ENCODE data around the gene SMS.

Gene SMS

DNA sequence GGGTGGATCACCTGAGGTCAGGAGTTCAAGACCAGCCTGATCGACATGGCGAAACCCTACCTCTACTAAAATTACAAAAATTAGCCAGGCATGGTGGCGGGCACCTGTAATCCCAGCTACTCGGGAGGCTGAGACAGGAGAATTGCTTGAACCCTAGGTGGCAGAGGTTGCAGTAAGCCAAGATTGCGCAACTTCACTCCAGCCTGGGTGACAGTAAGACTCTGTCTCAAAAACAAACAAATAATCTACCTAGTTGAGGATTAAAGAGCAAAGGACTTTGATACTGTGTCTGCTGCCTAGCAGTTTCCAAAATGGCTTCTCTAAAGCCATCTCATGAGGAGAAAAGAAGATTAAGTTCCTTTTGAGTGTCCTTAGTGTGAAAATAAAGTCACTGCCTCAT lies 37.8 kb downstream of the SMS start:
- H3K4me1 Mint-ChIP-seq (ENCODE audit: low read depth) = peaks cover 16% of the 10 kb centered on the region
- no peak overlapping the region for H3K4me3 Mint-ChIP-seq
- H3K27ac Mint-ChIP-seq = no peak overlapping the region
- H3K9me3 Mint-ChIP-seq = no peaks in the 10 kb centered on the region
- no peaks in the 10 kb centered on the region for H3K27me3 Mint-ChIP-seq (ENCODE audit: low read depth)
- H3K36me3 Mint-ChIP-seq (ENCODE audit: low read depth) = no peaks in the 10 kb centered on the region

DNA sequence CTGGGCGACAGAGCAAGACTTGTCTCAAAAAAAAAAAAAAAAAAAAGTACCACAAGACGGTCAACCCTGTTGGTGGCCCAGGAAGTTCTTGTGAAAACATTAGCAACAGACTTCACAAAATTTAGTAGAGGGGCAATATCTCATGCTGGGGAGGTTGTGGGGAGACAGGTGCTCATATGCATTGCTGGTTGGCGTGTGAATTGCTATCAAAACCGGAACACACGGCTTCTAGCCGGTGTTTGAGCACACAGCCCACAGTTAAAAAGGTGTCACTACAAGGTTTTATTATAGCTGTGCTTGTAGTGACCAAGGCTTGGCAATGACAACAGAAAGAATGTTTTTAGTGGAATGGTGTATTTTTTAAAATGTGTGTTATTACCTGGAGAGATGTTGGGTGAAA lies 41.8 kb downstream of the SMS start:
- no peaks in the 10 kb centered on the region for H3K4me1 Mint-ChIP-seq (ENCODE audit: low read depth)
- no peak overlapping the region for H3K27ac Mint-ChIP-seq
- peaks cover 4% of the 10 kb centered on the region for H3K36me3 Mint-ChIP-seq (ENCODE audit: low read depth)
- H3K27me3 Mint-ChIP-seq (ENCODE audit: low read depth) = no peaks in the 10 kb centered on the region
- no peak overlapping the region for H3K4me3 Mint-ChIP-seq
- no peaks in the 10 kb centered on the region for H3K9me3 Mint-ChIP-seq

DNA sequence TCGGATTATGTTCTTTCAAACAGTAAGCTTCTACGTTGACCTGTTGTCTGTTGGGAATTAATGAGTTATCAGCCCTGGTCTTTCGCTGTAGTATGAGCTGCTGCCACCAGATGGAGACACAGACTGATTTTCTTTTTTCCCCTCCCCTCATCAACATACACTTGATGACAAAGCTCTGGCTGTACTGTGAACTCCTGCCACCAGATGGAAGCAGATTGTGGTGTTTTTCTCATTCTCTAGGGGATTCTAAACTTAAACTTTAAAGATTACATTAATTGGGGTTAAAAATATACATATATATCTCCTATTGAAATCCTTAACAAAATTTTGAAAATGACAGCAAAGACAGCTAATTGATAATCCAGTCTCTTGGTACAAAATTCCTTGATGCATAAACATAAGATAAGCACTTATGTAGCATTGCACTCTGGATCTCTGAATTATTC lies 44.8 kb downstream of the SMS start:
- no peaks in the 10 kb centered on the region for H3K27me3 Mint-ChIP-seq (ENCODE audit: low read depth)
- no peak overlapping the region for H3K4me3 Mint-ChIP-seq
- peak overlapping the region; percentile 3 for H3K27ac Mint-ChIP-seq
- peaks cover 11% of the 10 kb centered on the region for H3K36me3 Mint-ChIP-seq (ENCODE audit: low read depth)
- peaks cover 5% of the 10 kb centered on the region for H3K4me1 Mint-ChIP-seq (ENCODE audit: low read depth)
- no peaks in the 10 kb centered on the region for H3K9me3 Mint-ChIP-seq

DNA sequence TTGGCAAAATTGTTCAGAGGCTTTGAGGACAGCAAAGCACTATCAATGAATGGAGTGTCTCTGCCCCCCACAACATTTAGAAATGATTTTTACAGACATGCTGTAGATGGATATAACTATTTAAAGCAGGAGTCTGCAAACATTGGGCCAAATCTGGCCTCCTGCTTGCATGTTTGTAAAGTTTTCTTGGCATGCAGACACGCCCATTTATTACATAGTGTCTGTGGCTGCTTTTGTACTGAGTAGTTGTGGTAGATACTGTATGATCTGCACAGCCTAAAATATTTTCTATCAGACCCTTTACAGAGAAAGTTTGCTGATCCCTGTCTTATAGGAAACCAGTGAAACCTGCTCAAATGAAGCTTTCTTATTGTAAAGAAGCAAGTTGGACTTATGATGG lies 46.1 kb downstream of the SMS start:
- peaks cover 5% of the 10 kb centered on the region for H3K4me1 Mint-ChIP-seq (ENCODE audit: low read depth)
- no peaks in the 10 kb centered on the region for H3K9me3 Mint-ChIP-seq
- no peaks in the 10 kb centered on the region for H3K27me3 Mint-ChIP-seq (ENCODE audit: low read depth)
- no peak overlapping the region for H3K27ac Mint-ChIP-seq
- no peak overlapping the region for H3K4me3 Mint-ChIP-seq
- peaks cover 12% of the 10 kb centered on the region for H3K36me3 Mint-ChIP-seq (ENCODE audit: low read depth)

DNA sequence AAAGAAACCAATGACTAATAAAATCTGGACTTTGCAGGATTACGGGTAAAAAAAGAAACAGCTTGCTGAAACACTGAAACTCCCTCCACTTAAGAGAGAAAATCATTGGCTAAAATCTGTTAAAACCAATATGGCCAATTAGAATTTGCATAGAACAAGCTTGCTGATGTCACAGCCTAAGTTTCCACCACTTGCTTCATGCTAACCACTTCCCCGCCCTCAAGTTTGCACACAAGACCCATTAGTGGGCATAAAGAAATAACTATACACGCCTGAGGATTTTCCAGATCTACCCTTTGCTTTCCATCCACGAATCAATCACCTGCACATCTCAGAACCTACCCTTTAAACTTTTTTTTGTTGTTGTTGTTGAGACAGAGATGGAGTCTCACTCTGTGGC lies 48.9 kb downstream of the SMS start:
- no peaks in the 10 kb centered on the region for H3K27me3 Mint-ChIP-seq (ENCODE audit: low read depth)
- peak overlapping the region; percentile 36 for H3K27ac Mint-ChIP-seq
- H3K4me1 Mint-ChIP-seq (ENCODE audit: low read depth) = peaks cover 5% of the 10 kb centered on the region
- no peaks in the 10 kb centered on the region for H3K9me3 Mint-ChIP-seq
- H3K36me3 Mint-ChIP-seq (ENCODE audit: low read depth) = peaks cover 18% of the 10 kb centered on the region
- no peak overlapping the region for H3K4me3 Mint-ChIP-seq

DNA sequence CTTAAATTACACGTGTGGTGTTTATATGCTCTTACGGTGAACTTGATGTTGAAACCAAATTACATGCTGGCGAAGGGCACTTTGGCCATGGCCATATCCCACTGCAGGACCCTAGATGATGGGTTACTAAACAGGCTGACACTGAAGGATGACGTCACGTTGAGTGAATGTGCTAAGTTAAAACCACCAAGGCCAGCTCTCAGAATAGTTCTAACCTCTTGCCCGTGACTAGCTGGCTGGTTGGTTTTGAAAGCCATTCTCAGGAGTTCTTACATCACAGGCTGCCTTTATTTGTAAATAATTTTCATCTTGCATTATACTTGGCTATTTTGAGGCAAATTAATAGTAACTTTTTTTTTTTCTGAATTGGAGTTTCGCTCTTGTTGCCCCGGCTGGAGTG lies 50.3 kb downstream of the SMS start:
- Mint-ChIP-seq H3K27me3 (ENCODE audit: low read depth) (no peaks in the 10 kb centered on the region), H3K27ac (no peak overlapping the region), H3K9me3 (no peaks in the 10 kb centered on the region), H3K4me1 (ENCODE audit: low read depth) (peaks cover 5% of the 10 kb centered on the region), H3K4me3 (no peak overlapping the region), H3K36me3 (ENCODE audit: low read depth) (peaks cover 22% of the 10 kb centered on the region)

DNA sequence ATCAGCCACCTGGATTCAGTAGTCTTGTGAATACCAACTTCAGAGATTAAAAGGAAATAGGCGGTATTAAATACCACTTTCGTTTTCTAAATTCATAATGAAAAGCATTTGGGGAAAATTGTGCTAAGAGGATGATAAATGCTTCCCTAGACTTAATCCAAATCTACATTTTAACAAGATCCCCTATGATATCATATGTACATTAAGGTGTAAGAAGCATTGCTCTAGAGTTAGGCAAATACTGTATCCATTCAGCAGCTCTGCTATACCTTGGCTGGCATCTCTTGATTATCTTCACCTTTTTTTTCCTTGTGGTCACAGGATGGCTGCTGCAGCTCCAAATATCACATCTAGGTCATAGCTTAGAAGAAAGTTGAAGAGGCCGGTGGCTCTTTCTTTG lies 51.0 kb downstream of the SMS start:
- no peak overlapping the region for H3K27ac Mint-ChIP-seq
- H3K27me3 Mint-ChIP-seq (ENCODE audit: low read depth) = no peaks in the 10 kb centered on the region
- peaks cover 22% of the 10 kb centered on the region for H3K36me3 Mint-ChIP-seq (ENCODE audit: low read depth)
- no peaks in the 10 kb centered on the region for H3K9me3 Mint-ChIP-seq
- no peak overlapping the region for H3K4me3 Mint-ChIP-seq
- H3K4me1 Mint-ChIP-seq (ENCODE audit: low read depth) = peaks cover 6% of the 10 kb centered on the region

DNA sequence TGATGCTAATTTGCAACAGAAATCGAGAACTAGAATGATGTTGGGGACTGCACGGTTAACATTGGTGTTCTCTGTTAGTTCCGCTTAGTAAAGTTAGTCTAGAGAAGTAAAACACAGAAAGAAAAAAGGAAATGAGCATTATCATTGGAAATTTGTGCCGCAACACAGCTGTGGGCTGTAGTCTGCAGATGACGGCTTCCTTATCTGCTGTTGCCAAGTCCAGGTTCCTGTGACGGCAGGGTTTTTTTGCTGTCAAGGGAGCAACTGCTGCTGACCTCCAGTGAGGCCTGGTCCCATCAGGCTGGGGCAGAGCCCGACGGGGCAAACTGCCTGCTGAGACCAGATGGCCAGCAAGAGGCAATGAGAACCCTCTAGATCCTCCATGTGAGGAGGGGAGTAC lies 52.8 kb downstream of the SMS start:
- H3K4me1 Mint-ChIP-seq (ENCODE audit: low read depth) = peaks cover 11% of the 10 kb centered on the region
- H3K36me3 Mint-ChIP-seq (ENCODE audit: low read depth) = peaks cover 27% of the 10 kb centered on the region
- no peaks in the 10 kb centered on the region for H3K9me3 Mint-ChIP-seq
- no peak overlapping the region for H3K4me3 Mint-ChIP-seq
- no peak overlapping the region for H3K27ac Mint-ChIP-seq
- H3K27me3 Mint-ChIP-seq (ENCODE audit: low read depth) = no peaks in the 10 kb centered on the region

DNA sequence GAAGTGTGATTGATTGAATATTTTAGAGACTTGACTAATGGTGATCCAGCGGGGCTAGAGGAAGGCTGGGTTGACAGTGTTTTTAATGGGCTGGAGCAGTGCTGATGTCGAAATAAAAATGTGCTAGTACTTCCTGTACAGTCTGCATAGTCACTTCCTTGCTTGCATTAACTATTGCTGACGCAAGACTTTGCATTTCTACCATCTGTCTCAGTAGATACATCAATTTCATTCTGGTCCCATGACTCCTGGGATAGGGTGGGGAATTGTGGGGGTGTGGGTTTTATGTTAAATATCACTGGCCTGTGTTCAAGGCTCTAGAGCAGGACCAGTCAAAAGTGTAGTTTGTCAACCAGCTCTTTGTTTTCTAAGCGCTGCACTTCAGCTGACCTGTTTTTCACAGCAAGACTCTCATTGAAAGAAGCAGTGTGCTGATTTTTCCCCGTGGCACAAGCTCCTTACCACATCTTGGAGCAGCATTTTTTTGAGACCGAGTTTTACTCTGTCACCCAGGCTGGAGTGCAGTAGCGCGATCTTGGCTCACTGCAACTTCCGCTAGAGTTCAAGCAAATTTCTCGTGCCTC lies 56.5 kb downstream of the SMS start:
- peaks cover 23% of the 10 kb centered on the region for H3K36me3 Mint-ChIP-seq (ENCODE audit: low read depth)
- H3K9me3 Mint-ChIP-seq = no peaks in the 10 kb centered on the region
- H3K4me3 Mint-ChIP-seq = no peak overlapping the region
- H3K27ac Mint-ChIP-seq = no peak overlapping the region
- H3K4me1 Mint-ChIP-seq (ENCODE audit: low read depth) = peaks cover 5% of the 10 kb centered on the region
- no peaks in the 10 kb centered on the region for H3K27me3 Mint-ChIP-seq (ENCODE audit: low read depth)

DNA sequence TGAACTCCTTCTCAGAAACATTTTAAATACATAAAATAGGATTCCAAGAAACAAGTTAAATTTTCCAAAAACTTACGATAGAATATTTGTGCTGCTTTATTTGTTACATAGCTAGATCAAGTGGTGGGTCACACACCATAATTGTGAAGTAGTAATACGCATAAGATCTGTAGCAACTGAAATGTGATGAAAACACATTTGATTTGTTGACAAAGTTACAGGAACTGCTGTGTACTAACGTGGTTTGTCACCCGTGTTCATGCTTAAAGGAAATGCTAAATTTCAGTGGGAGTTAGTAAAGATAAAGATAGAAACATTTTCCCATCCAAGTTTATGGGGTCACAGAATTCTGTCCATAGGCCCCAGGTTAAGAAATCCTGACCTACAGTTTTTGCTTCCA lies 57.5 kb downstream of the SMS start:
- Mint-ChIP-seq H3K4me3 (no peak overlapping the region), H3K27me3 (ENCODE audit: low read depth) (no peaks in the 10 kb centered on the region), H3K4me1 (ENCODE audit: low read depth) (peaks cover 5% of the 10 kb centered on the region), H3K36me3 (ENCODE audit: low read depth) (peaks cover 28% of the 10 kb centered on the region), H3K9me3 (peaks cover 6% of the 10 kb centered on the region), H3K27ac (no peak overlapping the region)

DNA sequence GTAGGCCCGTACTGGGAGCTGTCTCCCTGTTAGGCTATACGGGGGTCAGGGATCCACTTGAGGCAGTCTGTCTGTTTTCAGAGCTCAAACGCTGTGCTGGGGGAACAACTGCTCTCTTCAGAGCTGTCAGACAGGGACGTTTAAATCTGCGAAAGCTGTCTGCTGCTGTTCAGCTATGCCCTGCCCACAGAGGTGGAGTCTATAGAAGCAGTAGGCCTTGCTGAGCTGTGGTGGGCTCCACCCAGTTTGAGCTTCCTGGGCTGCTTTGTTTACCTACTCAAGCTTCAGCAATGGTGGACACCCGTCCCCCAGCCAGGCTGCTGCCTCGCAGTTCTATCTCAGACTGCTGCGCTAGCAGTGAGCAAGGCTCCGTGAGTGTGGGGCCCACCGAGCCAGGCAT lies 64.4 kb downstream of the SMS start:
- peaks cover 2% of the 10 kb centered on the region for H3K4me1 Mint-ChIP-seq (ENCODE audit: low read depth)
- H3K27me3 Mint-ChIP-seq (ENCODE audit: low read depth) = no peaks in the 10 kb centered on the region
- no peak overlapping the region for H3K4me3 Mint-ChIP-seq
- peaks cover 14% of the 10 kb centered on the region for H3K36me3 Mint-ChIP-seq (ENCODE audit: low read depth)
- peaks cover 6% of the 10 kb centered on the region for H3K9me3 Mint-ChIP-seq
- no peak overlapping the region for H3K27ac Mint-ChIP-seq

DNA sequence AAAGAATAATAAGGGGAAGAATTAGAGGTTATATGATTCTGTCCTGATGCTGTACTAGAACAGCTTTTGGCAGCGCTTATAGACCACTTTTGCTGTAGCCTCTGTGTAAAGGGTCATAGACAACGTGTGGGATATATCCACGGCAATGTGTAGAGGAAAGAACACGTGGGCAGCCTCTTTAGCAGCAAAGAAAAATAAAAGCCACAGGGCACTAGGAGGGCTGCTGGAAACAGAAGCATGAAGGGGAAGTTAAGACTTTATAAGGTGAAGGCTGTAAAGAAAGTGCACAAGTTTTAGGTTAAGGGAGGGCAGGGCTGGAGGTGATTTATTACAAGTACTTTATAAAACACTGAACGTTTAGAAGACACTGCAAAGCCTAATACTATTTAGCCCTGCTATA lies 71.5 kb downstream of the SMS start:
- H3K27ac Mint-ChIP-seq = no peak overlapping the region
- no peaks in the 10 kb centered on the region for H3K36me3 Mint-ChIP-seq (ENCODE audit: low read depth)

DNA sequence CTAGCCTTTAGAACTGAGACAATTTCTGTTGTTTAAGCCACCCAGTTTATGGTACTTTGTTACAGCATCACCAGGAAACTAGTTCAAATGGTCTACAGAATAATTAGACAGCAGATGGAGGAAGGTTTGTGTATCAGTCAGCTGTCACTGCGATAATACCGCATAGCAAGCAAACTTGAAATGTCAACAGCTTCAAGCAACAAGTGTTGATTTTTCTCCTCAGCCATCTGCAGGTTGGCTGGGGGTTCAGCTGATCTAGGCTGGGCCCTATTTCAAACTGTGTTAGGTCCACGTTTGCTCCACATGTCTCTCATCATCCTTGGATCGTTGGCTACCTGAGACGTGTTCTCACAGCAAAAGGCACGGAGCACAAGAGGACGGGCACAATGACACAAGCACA lies 72.4 kb downstream of the SMS start:
- Mint-ChIP-seq H3K27me3 (ENCODE audit: low read depth) (no peaks in the 10 kb centered on the region), H3K4me1 (ENCODE audit: low read depth) (no peaks in the 10 kb centered on the region), H3K36me3 (ENCODE audit: low read depth) (no peaks in the 10 kb centered on the region), H3K9me3 (no peaks in the 10 kb centered on the region), H3K27ac (no peak overlapping the region), H3K4me3 (no peak overlapping the region)

More for the DNA sequence above, 71.5 kb downstream of the SMS start:
- H3K4me1 Mint-ChIP-seq (ENCODE audit: low read depth) = no peaks in the 10 kb centered on the region
- no peaks in the 10 kb centered on the region for H3K27me3 Mint-ChIP-seq (ENCODE audit: low read depth)
- H3K9me3 Mint-ChIP-seq = no peaks in the 10 kb centered on the region
- no peak overlapping the region for H3K4me3 Mint-ChIP-seq

DNA sequence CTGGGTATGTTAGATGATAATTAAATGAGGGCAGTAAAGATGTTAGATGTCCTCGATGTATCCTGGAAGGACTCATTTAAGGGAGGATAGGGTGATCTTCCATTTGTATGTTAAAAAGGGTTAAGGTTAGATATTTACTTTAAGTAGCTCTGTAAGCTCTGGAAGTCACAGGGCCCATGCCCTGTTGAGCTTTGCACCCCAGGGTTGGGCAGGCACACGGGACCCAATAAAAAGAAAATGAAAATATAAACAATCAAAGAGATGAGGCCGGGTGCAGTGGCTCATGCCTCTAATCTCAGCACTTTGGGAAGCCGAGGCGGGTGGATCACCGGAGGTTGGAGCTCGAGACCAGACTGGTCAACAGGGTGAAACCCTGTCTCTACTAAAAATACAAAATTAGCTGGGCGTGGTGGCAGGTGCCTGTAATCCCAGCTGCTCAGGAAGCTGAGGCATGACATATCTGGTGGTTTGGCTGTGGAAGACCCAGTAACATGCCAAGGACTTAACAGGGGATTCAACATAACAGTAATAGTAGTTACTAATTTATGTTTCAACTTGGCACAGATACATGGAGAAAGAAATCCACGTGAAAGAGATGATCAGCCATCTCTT lies 74.7 kb downstream of the SMS start:
- Mint-ChIP-seq H3K9me3 (no peaks in the 10 kb centered on the region), H3K27me3 (ENCODE audit: low read depth) (no peaks in the 10 kb centered on the region), H3K36me3 (ENCODE audit: low read depth) (no peaks in the 10 kb centered on the region), H3K4me3 (no peak overlapping the region), H3K27ac (no peak overlapping the region), H3K4me1 (ENCODE audit: low read depth) (no peaks in the 10 kb centered on the region)

DNA sequence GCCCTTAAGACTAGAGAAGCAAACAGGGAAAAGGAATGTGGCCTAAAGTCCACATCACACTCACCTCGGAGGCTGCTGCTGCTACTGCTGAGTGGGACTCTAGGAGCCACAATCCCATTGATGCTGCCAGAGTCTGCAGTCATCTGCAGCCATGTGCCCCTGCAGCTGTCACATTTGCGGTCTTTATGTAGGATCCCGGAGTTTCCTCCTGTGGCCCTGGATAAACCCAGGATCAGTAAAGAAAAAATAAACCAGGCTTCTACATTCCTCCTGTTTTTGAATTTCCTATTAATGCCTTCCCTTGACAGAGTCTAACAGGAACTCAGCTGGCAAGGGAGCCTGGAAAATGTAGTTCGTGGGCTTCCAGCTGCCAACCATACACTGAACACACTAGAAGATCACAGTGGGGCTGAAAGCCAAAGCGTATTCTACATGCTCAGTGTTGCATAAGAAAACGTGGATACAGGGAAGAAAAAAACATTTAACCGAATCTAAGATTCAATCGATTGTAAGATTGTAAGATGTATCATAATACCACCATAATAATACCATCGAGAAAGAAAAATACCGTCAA lies 81.3 kb downstream of the SMS start:
- Mint-ChIP-seq H3K27ac (no peak overlapping the region), H3K27me3 (ENCODE audit: low read depth) (no peaks in the 10 kb centered on the region), H3K36me3 (ENCODE audit: low read depth) (no peaks in the 10 kb centered on the region), H3K9me3 (no peaks in the 10 kb centered on the region), H3K4me1 (ENCODE audit: low read depth) (no peaks in the 10 kb centered on the region), H3K4me3 (no peak overlapping the region)
